ENCODE data around the gene NRL. TPM values are rescaled to one million over a fixed set of nuclear protein-coding genes. Genes with fewer than 3 reads are reported as not detected.

Gene NRL
- total and polyA plus RNA-seq, 9 of the 15 experiments (the other 6 are each of a cell fraction or from before 2014, with no cell fraction given): 0.07 to 2.7 (median 1.4) TPM; not detected in 1

DNA sequence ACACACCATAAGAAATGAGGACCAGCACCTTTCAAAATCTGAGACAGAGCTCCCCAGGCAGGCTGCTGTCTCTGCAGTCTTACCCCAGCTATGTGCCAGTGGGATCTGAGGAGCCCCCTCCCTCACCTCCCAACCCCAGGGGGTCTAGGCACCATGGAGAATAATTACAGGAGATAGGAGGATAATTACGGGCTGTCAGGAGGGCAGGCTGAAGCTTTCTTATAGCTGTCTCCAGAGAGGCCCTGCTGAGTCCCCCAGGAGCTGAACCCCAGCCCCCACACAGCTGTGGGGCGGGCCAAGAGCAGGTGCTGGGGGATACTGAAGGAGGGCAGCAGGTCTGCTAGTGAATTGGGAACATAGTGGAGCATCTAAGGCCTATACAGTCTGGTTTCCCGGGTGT is 36.6 kb downstream of the NRL start:
- peaks cover 18 to 36% of the 10 kb centered on the region in 2 experiments for H3K4me1 ChIP-seq (replicated peaks in 1 of 2; ENCODE audit: control insufficient read depth in 2 of 2, insufficient read depth in 2 of 2, low read length in 2 of 2)
- CTCF ChIA-PET (ENCODE audit: low intra/inter-chr PET ratio): no interaction called here
- POLR2A ChIA-PET: interaction anchor here (0.6 kb wide), 1 partner anchor 364 kb away, joined by 3 read pairs; no protein-coding TSS in a partner anchor
- no TSS peak for BruUV-seq (replicated peaks)
- H3K36me3 ChIP-seq (ENCODE audit: control insufficient read depth, insufficient read depth, low read length): no peaks in the 10 kb centered on the region
- H3K4me2 ChIP-seq (ENCODE audit: insufficient read depth, low read length): no peak overlapping the region
- H3K27ac ChIP-seq (ENCODE audit: extremely low read depth, low read depth, low read length): no peak overlapping the region
- TF ChIP-seq PRPF4 (IDR thresholded peaks at IDR 0.05; ENCODE audit: insufficient read depth, low read depth, low read length, poor library complexity, severe bottlenecking) (no peak), PPARD (CRISPR knock-in tag; IDR thresholded peaks at IDR 0.05) (no peak), FOXM1 (IDR thresholded peaks at IDR 0.05; ENCODE audit: low read depth) (no peak), FOXM1 (CRISPR knock-in tag; IDR thresholded peaks at IDR 0.05; ENCODE audit: low read depth) (no peak), NCOA4 (IDR thresholded peaks at IDR 0.05; ENCODE audit: partially characterized antibody) (no peak), POLR3G (IDR thresholded peaks at IDR 0.05; ENCODE audit: extremely low read depth, insufficient read length, insufficient replicate concordance) (no peak), ZC3H11A (IDR thresholded peaks at IDR 0.05; ENCODE audit: low read depth, low read length) (no peak), DACH1 (IDR thresholded peaks at IDR 0.05; ENCODE audit: partially characterized antibody) (no peak), KDM2B (CRISPR knock-in tag; IDR thresholded peaks at IDR 0.05) (no peak), PHB2 (IDR thresholded peaks at IDR 0.05; ENCODE audit: low read depth) (no peak), HOXB6 (CRISPR knock-in tag; IDR thresholded peaks at IDR 0.05; ENCODE audit: borderline replicate concordance) (no peak), CUX1 (CRISPR knock-in tag; IDR thresholded peaks at IDR 0.05) (no peak), TAF9B (IDR thresholded peaks at IDR 0.05; ENCODE audit: partially characterized antibody) (no peak)
- no peak overlapping the region for H3K4me3 ChIP-seq
- H3K9me1 ChIP-seq (ENCODE audit: control insufficient read depth, insufficient read depth, low read length): no peaks in the 10 kb centered on the region
- no peaks in the 10 kb centered on the region for H3K9me3 ChIP-seq (replicated peaks; ENCODE audit: control insufficient read depth, insufficient read depth, low read depth, low read length)
- H3K79me2 ChIP-seq (ENCODE audit: control insufficient read depth, insufficient read depth, low read length): no peaks in the 10 kb centered on the region
- intact Hi-C loops (cut with micrococcal nuclease): no loop called here
- ATAC-seq (no peak), FAIRE-seq (no peak), DNase-seq (ENCODE audit: extremely low read depth in 1 of 4, low spot score in 3 of 4) (no peak)
- no peak overlapping the region for H3K9ac ChIP-seq (ENCODE audit: insufficient read depth in 1 of 2, low read depth in 2 of 2, low read length in 2 of 2)
- in situ Hi-C loops (cut with MboI): no loop called here
- H3K27me3 ChIP-seq (ENCODE audit: control insufficient read depth in 2 of 2, insufficient read depth in 2 of 2, low read length in 2 of 2): no peaks in the 10 kb centered on the region
- H4K20me1 ChIP-seq (replicated peaks; ENCODE audit: control insufficient read depth, insufficient read depth, low read length): no peaks in the 10 kb centered on the region
- 4% methylated on average over 2 of the region's 3 CpGs for WGBS (ENCODE audit: insufficient coverage, low coverage, missing lambda C conversion rate)
- no peak overlapping the region for H2AFZ ChIP-seq (ENCODE audit: low read depth, low read length)
